ENCODE measurements around the gene IKZF3. TPM values are rescaled to one million over a fixed set of nuclear protein-coding genes. Genes with fewer than 3 reads are reported as not detected.
A peak's percentile ranks its signal among the peaks of the same experiment; 100 is the strongest.
"Not testable (repeated sequence)": the region's sequence is repeated elsewhere in the genome, so short reads cannot be mapped to it uniquely, and the experiment has no call there.

IKZF3 gene
- polyA plus RNA-seq, result 10 to 100 TPM in 2 of 3 donors, 1 to 10 TPM in 1; 3.1 to 77.5 (median 15.7) TPM

DNA sequence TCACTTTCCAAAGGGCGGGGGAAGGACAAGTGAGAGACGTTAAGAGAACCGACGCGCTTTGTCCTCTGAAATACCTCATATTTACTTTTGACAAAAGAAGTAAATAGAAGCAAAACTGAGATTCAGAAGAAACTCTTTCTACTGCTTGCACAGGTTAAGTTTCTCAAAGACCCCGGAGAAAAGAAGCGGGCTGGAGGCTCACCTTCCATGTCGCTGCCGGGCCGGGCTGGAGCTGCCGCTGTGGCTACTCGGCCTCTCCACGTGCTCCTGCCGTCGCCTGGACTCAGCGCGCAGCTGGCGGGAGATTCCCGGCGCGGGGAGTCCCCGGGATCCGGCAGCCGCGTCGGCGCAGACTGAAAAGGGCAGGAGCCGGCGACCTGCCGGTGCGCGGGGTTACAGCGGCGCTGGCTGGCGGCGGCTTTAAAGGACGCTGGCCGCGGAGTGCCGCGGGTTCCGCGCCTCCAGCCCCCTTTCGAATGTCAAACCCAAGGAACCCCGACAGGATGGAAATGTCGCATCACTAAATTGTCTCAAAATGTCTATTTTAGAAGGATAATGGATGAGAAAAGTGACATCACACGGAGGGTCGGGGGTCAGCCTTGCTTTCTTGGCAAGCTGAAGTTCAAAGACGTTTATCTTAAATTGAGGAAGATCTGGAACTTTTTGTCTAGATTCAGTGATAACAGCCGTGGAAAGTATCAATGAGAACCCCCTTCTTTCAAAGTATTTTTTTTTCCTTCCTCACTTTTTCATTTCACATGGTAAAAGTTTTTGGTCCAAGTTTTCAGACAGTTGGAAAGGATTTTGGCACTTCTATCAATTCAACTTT lies at the start of gene IKZF3:
IKZF3 (minus strand) TSS at position 395 of the 829 bp plus-strand sequence; CDS start at position 209, 186 bp downstream.
- Mint-ChIP-seq H3K9me3 (no peaks in the 10 kb centered on the region), H3K27me3 (ENCODE audit: low read depth in 3 of 3) (peaks cover 0 to 8% (median 6%) of the 10 kb centered on the region in 3 donors), H3K27ac (peak within 1 kb of the TSS; percentile 90 to 98 (median 96)), H3K4me1 (peaks cover 54 to 86% of the 10 kb centered on the region in 2 donors), H3K36me3 (peaks cover 0 to 6% (median 6%) of the 10 kb centered on the region in 3 donors), H3K4me3 (peak within 1 kb of the TSS; percentile 90 to 98 (median 96))
- peak; percentile 81 to 86 (median 83) for DNase-seq

DNA sequence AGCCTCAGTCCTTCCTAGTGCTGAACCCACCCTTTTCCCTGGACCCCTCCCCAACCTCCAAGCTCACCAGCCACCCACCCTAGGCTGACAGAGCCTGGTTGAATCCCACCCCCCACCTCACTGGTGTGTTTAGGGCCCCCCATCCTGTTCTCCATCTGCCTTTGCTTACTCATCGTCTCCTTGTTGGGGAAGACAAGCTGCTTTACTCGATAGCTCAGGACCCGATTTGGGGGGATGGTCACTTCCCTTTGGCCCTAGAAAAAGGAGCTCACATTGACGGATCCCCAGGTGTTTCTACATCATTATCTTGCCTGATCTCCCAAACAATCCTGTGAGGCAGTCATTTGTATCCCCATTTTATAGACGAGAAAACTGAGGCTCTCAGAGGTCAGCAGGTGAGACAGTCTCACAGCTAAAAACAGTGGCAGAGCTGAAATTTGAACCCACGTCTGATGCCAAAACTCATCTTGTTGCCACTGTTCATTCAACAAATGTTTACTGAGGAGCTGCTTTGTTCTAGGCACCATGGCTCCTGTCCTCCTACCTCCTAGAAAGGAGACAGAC lies 44.8 kb upstream of the IKZF3 start:
- Mint-ChIP-seq H3K27me3 (ENCODE audit: low read depth in 3 of 3) (no peaks in the 10 kb centered on the region), H3K27ac (no peak overlapping the region), H3K4me3 (no peak overlapping the region), H3K36me3 (peaks cover 14 to 56% (median 21%) of the 10 kb centered on the region in 3 donors), H3K9me3 (no peaks in the 10 kb centered on the region), H3K4me1 (peaks cover 10 to 13% of the 10 kb centered on the region in 2 donors)
- no peak for DNase-seq

DNA sequence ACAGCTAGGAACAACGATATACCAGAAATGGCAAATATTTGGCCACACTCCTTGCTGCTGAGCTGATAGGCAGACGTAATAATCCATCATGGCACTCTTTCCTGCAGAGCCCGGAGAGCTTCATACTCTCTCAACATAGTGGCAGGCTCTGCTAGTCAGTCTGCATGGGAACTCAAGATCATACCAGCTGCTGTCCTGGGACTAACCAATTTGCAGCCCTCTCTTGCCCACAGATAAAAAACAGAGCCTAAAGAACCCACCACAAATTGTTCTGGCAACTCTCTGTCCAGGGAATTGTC lies 40.8 kb upstream of the IKZF3 start:
- H3K36me3 Mint-ChIP-seq, result peaks cover 11 to 37% (median 18%) of the 10 kb centered on the region in 3 donors
- peaks cover 21 to 26% of the 10 kb centered on the region in 2 donors for H3K4me1 Mint-ChIP-seq
- peak overlapping the region in 1 of 6 donors; percentile 78 for H3K27ac Mint-ChIP-seq
- no peak for DNase-seq
- no peaks in the 10 kb centered on the region for H3K9me3 Mint-ChIP-seq
- no peak overlapping the region for H3K4me3 Mint-ChIP-seq
- no peaks in the 10 kb centered on the region for H3K27me3 Mint-ChIP-seq (ENCODE audit: low read depth in 3 of 3)

DNA sequence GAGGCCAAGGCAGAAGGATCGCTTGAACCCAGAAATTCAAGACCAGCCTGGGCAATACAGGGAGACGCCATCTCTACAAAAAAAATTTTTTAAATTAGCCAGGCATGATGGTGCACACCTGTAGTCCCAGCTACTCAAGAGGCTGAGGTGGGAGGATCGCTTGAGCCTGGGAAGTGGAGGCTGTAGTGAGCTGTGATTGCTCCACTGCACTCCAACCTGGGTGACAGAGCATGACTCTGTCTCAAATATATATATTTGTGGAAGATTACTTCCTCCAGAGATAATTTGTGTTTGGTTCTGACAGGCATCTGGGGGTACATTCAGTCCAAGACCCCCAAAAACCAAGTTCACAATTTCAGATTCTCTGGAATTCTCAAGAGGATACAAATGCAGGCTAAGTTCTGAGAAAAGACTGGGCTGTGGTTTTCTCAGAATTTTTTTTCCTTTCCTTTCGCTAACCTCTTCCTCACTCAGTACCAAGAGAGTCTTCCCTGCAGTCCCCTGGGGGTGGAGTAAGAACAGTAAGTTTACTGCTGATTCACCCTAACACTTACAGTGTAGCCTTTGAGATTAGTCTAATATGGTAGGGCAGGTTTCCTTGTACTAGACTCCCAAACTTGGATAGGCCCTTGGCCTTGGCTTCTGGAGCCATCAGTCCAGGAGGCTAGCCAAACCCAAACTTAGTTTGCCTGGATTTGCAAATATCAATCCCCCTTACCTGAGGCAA lies 39.2 kb upstream of the IKZF3 start:
- Mint-ChIP-seq H3K36me3 (peaks cover 4 to 25% (median 13%) of the 10 kb centered on the region in 3 donors), H3K4me3 (peak overlapping the region; percentile 60 to 82 (median 65)), H3K4me1 (peaks cover 21 to 26% of the 10 kb centered on the region in 2 donors), H3K9me3 (no peaks in the 10 kb centered on the region), H3K27me3 (ENCODE audit: low read depth in 3 of 3) (no peaks in the 10 kb centered on the region), H3K27ac (peak overlapping the region; percentile 66 to 86 (median 76))
- DNase-seq, result peak; percentile 14 to 44 (median 16)

DNA sequence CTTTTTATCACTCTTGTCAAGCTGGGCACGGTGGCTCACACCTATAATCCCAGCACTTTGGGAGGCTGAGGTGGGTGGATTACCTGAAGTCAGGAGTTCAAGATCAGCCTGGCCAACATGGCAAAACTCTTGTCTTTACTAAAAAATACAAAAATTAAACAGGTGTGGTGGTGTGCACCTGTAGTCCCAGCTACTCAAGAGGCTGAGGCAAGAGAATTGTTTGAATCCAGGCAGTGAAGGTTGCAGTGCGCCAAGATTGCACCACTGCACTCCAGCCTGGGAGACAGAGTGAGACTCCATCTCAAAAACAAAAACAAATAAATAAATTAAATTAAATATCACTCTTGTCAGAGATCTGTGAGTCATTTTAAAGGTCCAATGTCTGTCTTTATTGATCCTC lies 37.9 kb upstream of the IKZF3 start:
- not testable (repeated sequence) for DNase-seq; H3K27me3 Mint-ChIP-seq (ENCODE audit: low read depth in 3 of 3); H3K4me3 Mint-ChIP-seq; H3K27ac Mint-ChIP-seq; H3K9me3 Mint-ChIP-seq
- H3K36me3 Mint-ChIP-seq, result peaks cover 4 to 21% (median 11%) of the 10 kb centered on the region in 3 donors
- H3K4me1 Mint-ChIP-seq, result peaks cover 21 to 26% of the 10 kb centered on the region in 2 donors

- Mint-ChIP-seq H3K27me3 (ENCODE audit: low read depth in 3 of 3) (peaks cover 0 to 5% (median 0%) of the 10 kb centered on the region in 3 donors), H3K9me3 (no peaks in the 10 kb centered on the region), H3K36me3 (peaks cover 0 to 11% (median 4%) of the 10 kb centered on the region in 3 donors), H3K4me3 (no peak overlapping the region), H3K27ac (no peak overlapping the region), H3K4me1 (peaks cover 15% of the 10 kb centered on the region in 2 donors)
- DNase-seq, result no peak
These were observed 35.1 kb upstream of the IKZF3 start for GRCh38 chr17:39899215-39899614.

DNA sequence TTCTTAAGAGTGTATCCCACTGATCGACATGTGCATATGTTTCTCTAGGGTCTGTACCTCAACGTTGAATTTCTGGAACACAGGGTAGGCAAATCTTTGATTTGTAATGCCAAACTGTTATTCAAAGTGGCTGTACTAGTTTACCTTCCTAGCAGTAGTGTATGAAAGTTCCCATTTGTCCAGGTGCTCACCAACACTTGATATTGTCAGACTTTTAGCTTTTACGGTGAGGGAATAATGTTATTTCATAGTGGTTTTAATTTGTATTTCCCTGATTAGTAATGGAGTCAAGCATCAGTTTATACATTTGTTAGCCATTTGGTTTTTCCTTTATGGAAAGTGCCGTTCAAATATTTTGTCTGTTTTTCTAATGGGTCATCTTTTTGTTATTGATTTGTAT lies 34.0 kb upstream of the IKZF3 start:
- H3K27ac Mint-ChIP-seq, result no peak overlapping the region
- no peak for DNase-seq
- peaks cover 0 to 5% (median 0%) of the 10 kb centered on the region in 3 donors for H3K27me3 Mint-ChIP-seq (ENCODE audit: low read depth in 3 of 3)
- peaks cover 0 to 11% (median 4%) of the 10 kb centered on the region in 3 donors for H3K36me3 Mint-ChIP-seq
- H3K4me1 Mint-ChIP-seq, result peaks cover 3 to 5% of the 10 kb centered on the region in 2 donors
- no peaks in the 10 kb centered on the region for H3K9me3 Mint-ChIP-seq
- H3K4me3 Mint-ChIP-seq, result no peak overlapping the region

GRCh38 chr17:39894681-39895376 lies 30.7 kb upstream of the IKZF3 start:
- Mint-ChIP-seq H3K27me3 (ENCODE audit: low read depth in 3 of 3) (peaks cover 0 to 5% (median 2%) of the 10 kb centered on the region in 3 donors), H3K36me3 (peaks cover 0 to 4% (median 3%) of the 10 kb centered on the region in 3 donors), H3K9me3 (no peaks in the 10 kb centered on the region), H3K27ac (peak overlapping the region in 4 of 6 donors; percentile 4 to 53 (median 18)), H3K4me3 (no peak overlapping the region), H3K4me1 (peaks cover 0 to 5% of the 10 kb centered on the region in 2 donors)
- no peak for DNase-seq

GRCh38 chr17:39889200-39889599 lies 25.1 kb upstream of the IKZF3 start:
- Mint-ChIP-seq H3K4me1 (peaks cover 0 to 5% of the 10 kb centered on the region in 2 donors), H3K4me3 (no peak overlapping the region), H3K27ac (no peak overlapping the region), H3K36me3 (peaks cover 0 to 4% (median 3%) of the 10 kb centered on the region in 3 donors), H3K27me3 (ENCODE audit: low read depth in 3 of 3) (peaks cover 0 to 6% (median 2%) of the 10 kb centered on the region in 3 donors), H3K9me3 (no peaks in the 10 kb centered on the region)
- no peak for DNase-seq

- peaks cover 0 to 4% (median 3%) of the 10 kb centered on the region in 3 donors for H3K36me3 Mint-ChIP-seq
- H3K27ac Mint-ChIP-seq, result no peak overlapping the region
- peaks cover 0 to 5% of the 10 kb centered on the region in 2 donors for H3K4me1 Mint-ChIP-seq
- no peaks in the 10 kb centered on the region for H3K9me3 Mint-ChIP-seq
- no peak overlapping the region for H3K4me3 Mint-ChIP-seq
- H3K27me3 Mint-ChIP-seq (ENCODE audit: low read depth in 3 of 3), result peaks cover 0 to 6% (median 0%) of the 10 kb centered on the region in 3 donors
- DNase-seq, result no peak
These were observed 23.0 kb upstream of the IKZF3 start for GRCh38 chr17:39887078-39887477.

GRCh38 chr17:39886102-39886501 lies 22.0 kb upstream of the IKZF3 start:
- H3K27ac Mint-ChIP-seq; DNase-seq; H3K4me1 Mint-ChIP-seq; H3K36me3 Mint-ChIP-seq; H3K27me3 Mint-ChIP-seq (ENCODE audit: low read depth in 3 of 3); H3K4me3 Mint-ChIP-seq; H3K9me3 Mint-ChIP-seq: not testable (repeated sequence)

DNA sequence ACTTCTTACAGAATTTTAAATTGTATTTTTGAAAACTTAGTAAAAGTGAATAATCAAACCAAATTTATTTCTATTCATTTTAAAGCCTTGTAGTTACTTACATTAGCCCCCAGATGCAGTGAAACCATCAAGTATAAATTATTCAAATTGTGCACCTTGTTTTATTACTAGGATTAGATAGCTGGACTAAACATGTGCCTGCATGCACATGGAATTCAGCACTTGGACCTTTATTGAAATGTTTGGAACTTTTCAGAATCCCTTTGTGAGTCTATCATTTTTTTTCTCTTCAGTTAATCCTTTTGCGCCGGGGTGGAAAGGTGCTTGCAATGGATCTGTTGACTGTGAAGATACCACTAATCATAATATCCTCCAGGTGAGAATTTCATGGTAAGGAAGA lies 8.6 kb upstream of the IKZF3 start:
- H3K4me1 Mint-ChIP-seq, result peaks cover 0 to 9% of the 10 kb centered on the region in 2 donors
- H3K27me3 Mint-ChIP-seq (ENCODE audit: low read depth in 3 of 3), result peaks cover 0 to 3% (median 2%) of the 10 kb centered on the region in 3 donors
- no peak overlapping the region for H3K4me3 Mint-ChIP-seq
- no peak for DNase-seq
- H3K27ac Mint-ChIP-seq, result no peak overlapping the region
- no peaks in the 10 kb centered on the region for H3K36me3 Mint-ChIP-seq
- H3K9me3 Mint-ChIP-seq, result no peaks in the 10 kb centered on the region

GRCh38 chr17:39871801-39872200 lies 7.7 kb upstream of the IKZF3 start:
- no peaks in the 10 kb centered on the region for H3K36me3 Mint-ChIP-seq
- H3K9me3 Mint-ChIP-seq, result no peaks in the 10 kb centered on the region
- H3K4me3 Mint-ChIP-seq, result no peak overlapping the region
- peaks cover 0 to 2% (median 2%) of the 10 kb centered on the region in 3 donors for H3K27me3 Mint-ChIP-seq (ENCODE audit: low read depth in 3 of 3)
- H3K27ac Mint-ChIP-seq, result no peak overlapping the region
- H3K4me1 Mint-ChIP-seq, result peaks cover 4 to 18% of the 10 kb centered on the region in 2 donors
- no peak for DNase-seq

Data from immature natural killer cell (primary cell).